Activated naive CD4-positive, alpha-beta T cell (primary cell): ENCODE data around the gene HELQ.
A peak's percentile ranks its signal among the peaks of the same experiment; 100 is the strongest.
"Not testable (repeated sequence)": the region's sequence is repeated elsewhere in the genome, so short reads cannot be mapped to it uniquely, and the experiment has no call there.

Experiments
- DNase-seq, 4 experiments: peaks; one replicate each; lab custom pipeline; 2025; lab: John Stamatoyannopoulos, UW

Gene HELQ, protein sequence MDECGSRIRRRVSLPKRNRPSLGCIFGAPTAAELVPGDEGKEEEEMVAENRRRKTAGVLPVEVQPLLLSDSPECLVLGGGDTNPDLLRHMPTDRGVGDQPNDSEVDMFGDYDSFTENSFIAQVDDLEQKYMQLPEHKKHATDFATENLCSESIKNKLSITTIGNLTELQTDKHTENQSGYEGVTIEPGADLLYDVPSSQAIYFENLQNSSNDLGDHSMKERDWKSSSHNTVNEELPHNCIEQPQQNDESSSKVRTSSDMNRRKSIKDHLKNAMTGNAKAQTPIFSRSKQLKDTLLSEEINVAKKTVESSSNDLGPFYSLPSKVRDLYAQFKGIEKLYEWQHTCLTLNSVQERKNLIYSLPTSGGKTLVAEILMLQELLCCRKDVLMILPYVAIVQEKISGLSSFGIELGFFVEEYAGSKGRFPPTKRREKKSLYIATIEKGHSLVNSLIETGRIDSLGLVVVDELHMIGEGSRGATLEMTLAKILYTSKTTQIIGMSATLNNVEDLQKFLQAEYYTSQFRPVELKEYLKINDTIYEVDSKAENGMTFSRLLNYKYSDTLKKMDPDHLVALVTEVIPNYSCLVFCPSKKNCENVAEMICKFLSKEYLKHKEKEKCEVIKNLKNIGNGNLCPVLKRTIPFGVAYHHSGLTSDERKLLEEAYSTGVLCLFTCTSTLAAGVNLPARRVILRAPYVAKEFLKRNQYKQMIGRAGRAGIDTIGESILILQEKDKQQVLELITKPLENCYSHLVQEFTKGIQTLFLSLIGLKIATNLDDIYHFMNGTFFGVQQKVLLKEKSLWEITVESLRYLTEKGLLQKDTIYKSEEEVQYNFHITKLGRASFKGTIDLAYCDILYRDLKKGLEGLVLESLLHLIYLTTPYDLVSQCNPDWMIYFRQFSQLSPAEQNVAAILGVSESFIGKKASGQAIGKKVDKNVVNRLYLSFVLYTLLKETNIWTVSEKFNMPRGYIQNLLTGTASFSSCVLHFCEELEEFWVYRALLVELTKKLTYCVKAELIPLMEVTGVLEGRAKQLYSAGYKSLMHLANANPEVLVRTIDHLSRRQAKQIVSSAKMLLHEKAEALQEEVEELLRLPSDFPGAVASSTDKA

DNA sequence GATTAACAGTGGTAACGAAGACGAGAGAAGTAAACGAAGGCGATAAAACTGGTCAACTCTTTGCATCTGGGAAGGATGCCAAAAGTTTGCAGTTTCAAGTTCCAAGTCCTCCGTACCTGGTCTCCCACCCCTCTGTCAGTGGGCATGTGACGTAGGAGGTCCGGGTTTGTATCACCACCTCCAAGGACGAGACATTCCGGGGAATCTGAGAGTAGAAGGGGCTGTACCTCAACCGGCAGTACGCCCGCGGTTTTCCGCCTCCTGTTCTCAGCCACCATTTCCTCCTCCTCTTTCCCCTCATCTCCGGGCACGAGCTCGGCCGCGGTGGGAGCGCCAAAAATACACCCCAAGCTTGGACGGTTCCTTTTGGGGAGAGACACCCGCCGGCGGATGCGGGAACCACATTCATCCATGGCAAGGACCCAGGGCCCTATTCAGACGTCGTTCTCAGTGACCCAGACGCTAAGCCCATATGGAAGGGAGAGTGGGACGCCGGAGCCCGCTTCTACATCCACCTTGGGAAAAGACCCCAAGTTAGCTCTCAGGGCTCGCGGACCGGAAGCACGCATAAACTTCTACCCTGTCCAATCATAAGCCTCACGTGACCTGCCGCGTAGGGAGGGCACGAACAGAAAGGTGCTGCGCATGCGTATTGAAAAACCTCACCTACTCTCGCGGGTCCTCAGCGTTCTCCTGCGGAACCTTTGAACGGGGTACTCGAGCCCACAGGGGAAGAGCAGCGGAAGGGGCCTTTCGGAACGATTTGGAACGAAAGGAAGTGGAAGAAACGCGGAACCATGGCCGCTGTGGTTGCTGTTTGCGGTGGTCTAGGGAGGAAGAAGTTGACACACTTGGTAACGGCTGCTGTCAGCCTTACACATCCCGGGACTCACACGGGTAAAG lies at the start of gene HELQ, which contains the start of gene MRPS18C:
TSS of gene HELQ (minus strand) at position 543 of the 903 bp plus-strand sequence. CDS start at position 413, 130 bp downstream.
TSS of gene MRPS18C (plus strand) at position 778 of the 903 bp plus-strand sequence. CDS start at position 798, 20 bp downstream.
- DNase-seq: peak; percentile 69 to 88 (median 83)

DNA sequence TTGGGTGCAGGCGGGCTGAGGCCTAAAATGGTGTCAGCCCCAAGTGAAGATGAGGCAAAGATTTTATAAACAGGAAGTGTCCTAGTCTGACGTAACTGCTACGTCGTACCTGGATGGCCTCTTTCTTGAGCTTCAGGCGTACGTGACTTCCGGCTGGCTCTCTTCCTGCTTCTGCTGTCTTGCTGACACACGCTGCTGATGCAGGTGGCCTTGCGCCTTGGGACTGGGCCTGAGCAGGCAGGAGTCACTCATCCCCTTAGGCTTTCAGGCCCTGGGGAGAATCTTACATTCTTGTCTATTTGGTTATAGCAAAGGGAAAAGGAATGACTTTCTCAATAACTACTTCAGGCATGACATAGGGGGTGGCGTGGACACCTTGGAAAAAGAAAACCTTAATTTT lies 49.4 kb upstream of the HELQ start:
- DNase-seq: no peak

DNA sequence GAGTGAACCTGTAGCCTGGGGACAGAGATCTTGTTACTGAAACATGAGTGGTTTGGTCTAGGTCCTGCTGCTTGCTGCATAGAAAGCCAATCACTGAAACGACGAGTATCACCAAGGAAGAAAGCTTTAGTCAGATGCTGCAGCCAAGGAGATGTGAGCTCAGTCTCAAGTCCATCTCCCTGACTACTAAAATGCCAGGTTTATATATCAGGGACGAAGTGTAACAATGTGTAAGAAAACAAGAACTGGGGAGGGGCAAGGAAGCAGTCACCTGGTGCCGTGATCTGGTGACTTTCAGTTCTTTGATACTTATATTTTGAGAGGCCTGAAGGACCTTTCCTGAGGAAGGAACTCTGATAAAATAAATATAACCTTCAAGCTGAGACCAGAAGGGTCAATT lies 48.9 kb upstream of the HELQ start:
- DNase-seq: no peak

DNA sequence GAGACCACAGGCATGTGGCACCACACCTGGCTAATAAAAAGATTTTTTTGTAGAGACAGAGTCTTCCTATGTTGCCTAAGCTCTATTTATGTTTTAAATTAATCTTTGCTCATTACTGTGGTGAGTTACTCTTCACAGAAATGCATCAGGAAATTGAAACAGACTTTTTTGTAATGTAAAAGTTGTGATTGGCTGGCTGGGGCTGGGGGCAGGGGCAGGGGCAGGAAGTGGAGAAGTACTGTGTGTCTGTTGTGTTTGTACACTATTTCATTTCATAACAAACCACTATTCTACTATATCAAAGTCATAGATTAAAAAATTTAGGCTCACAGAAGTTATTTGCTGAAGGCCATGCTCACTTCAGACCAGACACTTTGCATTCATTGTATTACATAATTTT lies 48.4 kb upstream of the HELQ start:
- peak in 1 of 4 experiments; percentile 16 for DNase-seq

DNA sequence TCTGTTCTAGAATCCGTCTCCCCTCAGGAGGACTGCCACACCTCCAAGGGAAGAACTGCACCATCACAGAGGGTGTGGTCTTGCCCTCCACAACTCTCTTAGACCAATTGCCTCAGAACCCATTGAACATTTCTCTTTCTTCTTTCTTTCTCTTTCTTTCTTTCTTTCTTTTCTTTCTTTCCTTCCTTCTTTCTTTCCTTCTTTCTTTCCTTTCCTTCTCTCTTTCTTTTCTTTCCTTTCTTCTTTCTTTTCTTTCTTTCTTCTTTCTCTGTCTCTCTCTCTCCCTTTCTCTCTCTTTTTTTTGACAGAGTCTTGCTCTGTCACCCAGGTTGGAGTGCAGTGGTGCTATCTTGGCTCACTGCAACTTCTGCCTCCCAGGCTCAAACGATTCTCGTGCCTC lies 46.0 kb upstream of the HELQ start:
- not testable (repeated sequence) for DNase-seq

DNA sequence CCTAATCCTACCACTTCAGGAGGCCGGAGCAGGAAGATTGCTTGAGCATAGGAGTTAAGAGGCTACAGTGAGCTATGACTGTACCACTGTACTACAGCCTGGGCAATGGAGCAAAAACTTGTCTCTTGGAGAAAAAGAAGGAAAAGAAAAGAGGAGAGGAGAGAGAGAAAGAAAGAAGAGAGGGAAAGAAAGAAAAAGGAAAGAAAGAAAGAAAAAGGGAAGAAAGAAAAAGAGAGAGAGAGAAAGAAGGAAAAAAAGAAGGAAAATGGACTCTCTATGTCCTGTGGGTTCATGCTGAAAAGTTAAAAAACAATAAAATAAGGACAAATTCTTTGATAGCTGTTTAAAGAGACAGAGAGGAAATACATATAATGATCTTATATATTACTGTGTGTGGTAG lies 42.6 kb upstream of the HELQ start:
- DNase-seq: no peak

DNA sequence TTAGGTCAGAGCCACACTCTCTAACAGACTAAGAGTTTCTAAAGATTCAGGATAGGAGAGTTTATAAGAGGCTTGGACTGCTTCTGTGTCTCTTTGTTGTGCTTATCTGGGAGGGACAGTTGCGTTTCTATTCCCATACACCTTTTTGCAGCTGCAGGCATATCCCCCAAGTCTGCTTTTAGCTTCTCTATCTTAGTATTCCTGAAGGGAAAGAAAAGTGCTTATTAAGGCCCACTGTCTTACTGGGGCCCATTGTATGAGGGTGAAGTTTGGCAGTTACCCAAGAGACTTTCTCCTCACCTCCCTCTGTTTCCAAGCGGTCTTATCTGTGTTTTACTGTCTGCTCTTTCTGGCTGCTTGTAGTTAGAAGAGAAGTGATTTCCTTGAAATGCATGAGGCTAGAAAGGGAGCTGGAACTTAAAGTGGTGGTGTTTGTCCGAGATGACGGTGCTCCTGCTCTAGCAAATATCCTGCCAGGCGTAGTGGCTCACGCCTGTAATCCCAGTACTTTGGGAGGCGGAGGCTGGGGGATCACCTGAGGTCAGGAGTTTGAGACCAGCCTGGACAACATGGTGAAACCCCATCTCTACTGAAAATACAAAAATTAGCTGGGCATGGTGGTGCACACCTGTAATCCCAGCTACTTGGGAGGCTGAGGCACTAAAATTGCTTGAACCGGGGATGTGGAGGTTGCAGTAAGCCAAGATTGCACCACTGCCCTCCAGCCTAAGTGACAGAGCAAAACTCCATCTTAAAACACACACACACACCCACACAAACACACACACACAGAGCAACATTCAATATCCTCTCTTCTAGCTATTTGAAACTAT lies 40.7 kb upstream of the HELQ start:
- not testable (repeated sequence) for DNase-seq

DNA sequence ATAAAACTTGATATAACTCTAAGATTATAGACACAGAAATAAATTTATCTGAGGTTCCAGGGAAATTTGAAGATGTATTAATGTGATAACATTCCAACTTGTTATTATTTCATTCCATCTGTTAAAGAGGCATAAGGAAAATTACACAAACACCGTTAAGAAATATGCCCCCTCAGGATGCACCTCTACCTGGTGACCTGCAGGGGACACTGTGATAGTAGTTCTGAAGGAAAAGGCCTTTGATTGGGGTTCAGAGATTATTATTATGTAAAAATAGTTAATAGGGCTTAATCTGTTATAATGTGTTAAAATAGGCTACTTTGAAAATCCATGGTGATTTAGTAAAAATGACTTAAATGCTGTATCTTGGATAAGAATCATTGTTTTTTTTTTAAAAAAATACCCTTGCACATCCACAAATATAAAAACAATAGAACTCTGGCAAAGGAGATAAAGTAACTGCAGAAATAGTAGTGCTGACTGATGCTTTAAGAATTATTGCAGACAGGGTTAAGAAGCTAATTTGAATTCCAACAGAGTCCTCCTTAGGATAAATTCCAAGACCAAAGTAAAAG lies 35.3 kb upstream of the HELQ start:
- DNase-seq: no peak

DNA sequence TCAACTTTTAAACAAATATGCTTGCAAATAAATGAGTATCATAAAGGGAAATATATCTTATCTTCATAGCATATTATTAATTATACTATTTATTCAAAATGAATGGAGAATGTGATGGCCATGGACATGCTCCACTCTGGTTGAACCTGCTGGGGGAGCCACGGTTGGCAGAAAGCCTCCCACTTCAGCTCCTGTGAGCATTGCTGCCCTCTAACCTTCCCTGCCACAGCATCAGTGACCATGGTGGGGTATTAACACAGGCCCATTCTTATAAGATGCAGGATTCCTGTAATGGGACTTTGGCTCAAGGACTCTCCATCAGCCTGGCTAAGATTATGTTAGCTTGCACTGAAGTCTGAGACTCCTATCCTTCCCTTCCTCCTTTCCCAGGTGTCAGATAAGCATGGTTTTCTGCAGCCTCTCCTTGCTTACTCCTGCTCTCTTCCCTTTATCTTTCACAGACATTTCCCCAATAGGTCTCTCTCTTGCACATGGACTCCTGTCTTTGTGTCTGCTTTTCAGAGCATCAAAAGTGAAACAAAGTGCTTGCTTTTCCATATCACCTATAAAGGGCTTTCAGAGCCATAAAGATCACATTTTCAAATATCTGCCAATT lies 34.2 kb upstream of the HELQ start:
- no peak for DNase-seq

DNA sequence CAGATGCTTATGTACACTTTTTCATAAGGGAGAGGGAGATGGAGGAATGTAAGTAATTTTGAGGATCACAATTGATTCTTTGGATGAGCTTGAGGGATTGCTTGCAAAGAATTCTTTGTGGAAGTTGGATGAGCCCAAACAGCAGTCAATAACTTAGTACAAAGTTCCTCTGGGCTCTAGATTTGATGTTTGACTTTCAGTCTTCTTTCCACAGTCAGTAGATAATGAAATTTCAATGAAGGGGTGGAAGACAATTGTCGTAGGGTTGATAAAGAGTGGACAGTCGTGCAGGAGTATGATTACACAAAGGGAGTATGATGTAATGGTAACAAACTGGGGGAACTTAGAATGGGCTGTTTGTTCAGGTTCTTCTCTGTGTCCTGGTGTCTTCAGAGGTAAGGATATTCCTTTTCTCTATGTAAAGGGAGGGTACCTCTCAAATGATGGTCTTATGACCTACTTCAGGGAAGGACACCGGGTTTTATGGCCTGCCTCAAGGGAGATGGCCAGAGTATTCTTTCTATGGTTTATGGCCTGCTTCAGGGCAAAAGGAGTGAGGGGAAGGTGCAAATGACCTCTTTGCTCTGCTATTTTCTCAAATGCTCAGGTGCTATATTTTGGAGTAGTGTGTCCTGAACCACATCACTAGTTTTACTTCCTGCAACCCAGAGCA lies 31.0 kb upstream of the HELQ start:
- DNase-seq: no peak

DNA sequence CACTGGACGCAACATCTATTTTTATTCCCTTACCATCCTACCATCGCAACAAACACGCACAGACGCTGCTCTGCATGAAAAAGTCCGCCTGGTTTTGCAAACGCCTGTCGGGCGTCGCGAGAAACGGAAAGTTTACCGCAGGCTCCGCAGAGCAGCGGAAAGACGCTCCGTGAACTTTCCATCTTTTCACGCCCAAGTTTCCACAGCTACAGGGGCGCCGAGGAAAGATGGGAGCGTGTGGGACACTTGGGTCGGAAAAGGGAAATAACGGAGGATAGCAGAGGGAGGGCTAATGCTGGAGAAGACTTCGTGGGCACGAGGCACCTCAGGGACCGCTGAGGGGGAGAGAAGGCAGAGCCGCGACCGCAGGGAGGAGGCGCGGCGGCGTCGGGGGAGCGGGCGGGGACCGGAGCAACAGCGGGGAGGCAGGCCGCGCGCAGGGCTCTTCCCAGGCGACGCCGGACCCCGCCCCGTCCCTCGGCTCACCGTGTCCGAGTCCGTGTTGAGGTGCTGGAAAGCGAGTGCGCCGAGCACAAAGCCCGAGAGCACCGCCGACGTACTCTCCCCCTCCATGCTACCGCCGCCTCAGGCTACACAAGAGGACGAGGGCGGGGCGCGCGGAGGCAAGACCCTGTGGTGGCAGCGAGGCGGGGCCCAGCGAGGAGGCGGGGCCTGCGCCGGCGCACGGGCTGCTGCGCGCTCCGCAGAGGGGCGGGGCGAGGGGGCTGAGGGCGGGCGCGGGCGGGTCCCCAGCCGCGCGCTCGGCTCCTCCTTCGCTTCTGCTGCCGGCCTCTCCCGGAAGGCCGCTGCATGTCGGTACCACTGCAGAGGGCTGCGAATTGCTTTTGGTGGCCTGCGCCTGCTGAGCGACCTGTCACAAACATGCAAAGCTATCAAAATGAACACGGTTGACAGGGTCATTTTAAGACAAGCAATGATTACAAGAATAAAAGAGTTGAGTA lies 29.2 kb upstream of the HELQ start, which contains the start of gene ABRAXAS1:
TSS of gene ABRAXAS1 (minus strand) at position 601 of the 962 bp plus-strand sequence. CDS start at position 573, 28 bp downstream.
- DNase-seq: peak; percentile 80 to 96 (median 88)

DNA sequence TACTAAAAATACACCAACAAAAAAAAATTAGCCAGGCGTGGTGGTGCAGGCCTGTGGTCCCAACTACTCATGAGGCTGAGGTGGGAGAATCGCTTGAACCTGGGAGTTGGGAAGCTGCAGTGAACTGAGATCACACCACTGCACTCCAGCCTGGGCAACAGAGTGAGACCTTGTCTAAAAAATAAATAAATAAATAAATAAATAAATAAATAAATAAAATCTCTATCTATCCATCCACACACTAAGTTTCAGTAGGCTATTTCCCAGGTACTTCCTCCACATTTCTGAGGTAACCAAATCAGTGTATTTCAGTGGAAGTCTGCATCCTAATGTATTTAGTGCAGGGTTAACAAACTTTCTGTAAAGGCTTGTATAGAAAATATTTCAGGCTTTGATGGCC lies 18.3 kb upstream of the HELQ start:
- no peak for DNase-seq

DNA sequence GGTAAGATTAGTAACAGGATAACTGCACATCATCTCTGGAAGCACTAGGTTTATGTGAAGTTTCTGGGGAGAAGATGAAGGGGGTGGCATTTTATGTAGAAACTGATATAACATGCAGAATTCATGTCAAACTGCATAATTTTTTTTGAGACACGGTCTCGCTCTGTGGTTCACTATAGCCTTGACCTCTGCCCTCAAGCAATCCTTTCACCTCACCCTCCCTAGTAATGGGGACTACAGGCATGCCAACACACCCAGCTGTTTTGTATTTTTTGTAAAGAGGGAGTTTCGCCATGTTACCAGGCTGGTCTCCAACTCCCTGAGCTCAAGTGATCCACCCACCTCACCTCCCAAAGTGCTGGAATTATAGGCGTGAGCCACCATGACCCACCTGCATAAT lies 17.8 kb upstream of the HELQ start:
- DNase-seq: no peak

DNA sequence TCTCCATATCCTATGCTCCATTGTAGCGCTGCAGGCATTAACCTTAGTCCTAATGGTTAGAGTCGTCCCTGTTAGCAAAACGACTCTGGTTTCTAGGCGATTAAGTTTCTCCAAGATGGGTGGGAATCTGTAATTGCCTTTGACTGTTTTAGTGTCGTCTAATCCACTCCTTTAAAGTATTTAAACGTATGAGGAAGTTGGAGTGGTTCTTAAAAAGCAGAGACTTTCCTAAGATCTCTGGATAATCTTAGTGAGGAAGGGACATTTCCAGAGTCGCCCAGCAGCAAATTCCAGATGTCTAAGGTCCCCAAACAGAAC lies 520 bp upstream of the HELQ start:
- no peak for DNase-seq

DNA sequence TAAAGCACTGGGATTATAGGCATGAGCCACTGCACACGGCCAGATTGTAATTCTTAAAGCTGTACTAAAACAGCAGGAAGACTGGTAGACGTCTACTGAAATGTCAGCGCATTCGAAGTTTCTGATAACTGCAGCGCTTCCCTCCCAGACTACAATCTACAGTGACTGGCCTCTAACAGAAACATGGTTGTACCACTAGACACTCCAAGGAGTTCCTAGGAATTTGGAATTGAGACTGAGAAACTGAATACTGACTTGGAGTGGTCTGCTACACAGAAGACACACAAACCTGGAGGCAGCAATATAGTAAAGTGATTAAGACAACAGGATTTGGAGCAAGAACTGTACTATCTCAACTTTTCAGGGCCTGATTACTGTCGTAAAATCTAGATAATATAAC lies 937 bp downstream of the HELQ start:
- DNase-seq: no peak

DNA sequence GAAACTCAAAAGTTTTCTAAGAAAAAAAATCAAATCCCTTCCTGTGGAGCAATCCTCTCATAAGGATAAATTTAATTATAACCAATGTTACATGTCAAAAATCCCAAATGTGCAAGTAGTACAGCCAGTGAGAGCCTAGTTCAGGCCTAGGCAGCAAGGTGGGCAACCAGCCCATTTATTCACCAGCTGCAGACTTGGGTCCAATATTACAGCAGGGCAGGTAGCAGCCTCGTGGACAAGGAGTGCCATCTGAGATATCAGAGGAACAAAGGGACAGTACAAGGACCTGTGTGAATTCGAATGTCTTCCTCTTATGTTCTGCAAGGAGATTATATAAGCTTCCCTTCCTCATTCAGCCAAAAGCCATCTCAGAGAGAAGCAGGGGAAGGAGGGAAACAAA lies 6.6 kb downstream of the HELQ start:
- no peak for DNase-seq

DNA sequence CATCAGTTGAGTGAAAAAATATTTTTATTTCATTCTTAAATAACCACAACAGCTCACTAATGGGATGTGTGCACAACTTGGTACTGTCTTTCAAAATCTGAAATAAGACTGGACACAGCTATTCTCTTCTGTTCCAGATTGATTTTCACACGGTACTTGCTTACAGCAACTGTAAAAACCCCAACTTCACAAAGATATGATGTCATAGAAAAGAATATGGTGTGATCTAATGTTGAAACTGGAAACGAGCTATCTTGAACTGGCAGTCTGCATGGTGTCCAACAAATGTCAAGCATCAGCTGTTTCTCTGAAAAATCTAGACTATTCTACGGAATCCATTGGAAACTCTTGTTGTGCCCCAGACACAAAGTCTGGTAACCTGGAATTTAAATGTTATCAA lies 14.7 kb downstream of the HELQ start:
- no peak for DNase-seq
